ENCODE data around the gene MTMR10. TPM values are rescaled to one million over a fixed set of nuclear protein-coding genes. Genes with fewer than 3 reads are reported as not detected.

Gene MTMR10
- total RNA-seq, 1 donor, result 37.6 TPM

- no peak for TF ChIP-seq CTCF (IDR thresholded peaks at IDR 0.05; ENCODE audit: insufficient read depth, low read depth, low read length)
- DNase-seq (ENCODE audit: low read depth), result no peak
- no peak overlapping the region for H3K4me3 ChIP-seq (ENCODE audit: low read depth, low read length)
Observed at GRCh38 chr15:30973379-30973778, 18.0 kb downstream of the MTMR10 start.

GRCh38 chr15:30969724-30970123 lies 21.7 kb downstream of the MTMR10 start:
- no peak for TF ChIP-seq CTCF (IDR thresholded peaks at IDR 0.05; ENCODE audit: insufficient read depth, low read depth, low read length)
- DNase-seq (ENCODE audit: low read depth), result no peak

DNA sequence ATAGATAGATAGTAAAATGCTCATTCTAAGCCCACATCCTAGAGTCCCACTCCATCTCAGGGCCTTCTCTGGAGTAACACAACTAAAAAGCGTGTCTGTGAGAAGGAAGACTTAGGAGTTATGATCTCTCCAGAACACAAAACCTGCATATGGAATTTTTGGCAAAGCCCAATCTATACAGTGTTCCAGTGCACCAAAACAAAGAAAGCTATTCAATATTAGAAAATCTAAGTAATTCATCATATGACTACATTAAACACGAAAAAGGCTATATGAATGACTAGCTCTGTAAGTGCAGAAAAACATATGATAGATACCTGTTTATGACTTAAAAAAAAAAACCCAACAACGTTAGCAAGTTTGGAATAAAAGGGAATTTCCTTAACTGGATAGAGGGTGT lies 27.7 kb downstream of the MTMR10 start:
- no peak overlapping the region for H3K4me3 ChIP-seq (ENCODE audit: low read depth, low read length)
- no peak for DNase-seq (ENCODE audit: low read depth)
- TF ChIP-seq CTCF (IDR thresholded peaks at IDR 0.05; ENCODE audit: insufficient read depth, low read depth, low read length), result no peak

More at GRCh38 chr15:30969724-30970123, 21.7 kb downstream of the MTMR10 start:
- H3K4me3 ChIP-seq (ENCODE audit: low read depth, low read length), result no peak overlapping the region

- no peak overlapping the region for H3K4me3 ChIP-seq (ENCODE audit: low read depth, low read length)
- DNase-seq (ENCODE audit: low read depth), result no peak
- TF ChIP-seq CTCF (IDR thresholded peaks at IDR 0.05; ENCODE audit: insufficient read depth, low read depth, low read length), result no peak
Observed at GRCh38 chr15:30962659-30963058, 28.8 kb downstream of the MTMR10 start.

DNA sequence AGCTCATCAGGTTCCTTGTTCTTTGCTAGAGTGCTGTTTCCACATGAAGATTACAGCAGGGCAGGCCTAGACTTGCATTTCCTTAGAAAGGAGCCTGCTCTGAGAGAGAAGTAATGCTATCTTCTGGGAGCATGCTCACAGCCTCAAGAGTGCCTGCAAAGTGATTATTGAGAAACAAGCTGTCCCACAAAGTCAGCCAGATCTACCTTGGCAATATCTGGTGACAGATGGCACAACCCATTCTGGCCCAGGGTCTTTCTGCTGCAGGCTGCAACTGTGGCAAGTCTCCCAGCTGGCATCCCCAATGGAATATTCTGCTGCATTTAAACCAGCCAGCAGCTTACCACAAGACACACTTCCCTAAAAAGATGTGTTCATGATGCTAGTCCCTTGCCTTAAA lies 29.3 kb downstream of the MTMR10 start:
- no peak for TF ChIP-seq CTCF (IDR thresholded peaks at IDR 0.05; ENCODE audit: insufficient read depth, low read depth, low read length)

GRCh38 chr15:30958219-30958618 lies 33.2 kb downstream of the MTMR10 start:
- DNase-seq (ENCODE audit: low read depth), result no peak
- H3K4me3 ChIP-seq (ENCODE audit: low read depth, low read length), result no peak overlapping the region
- TF ChIP-seq CTCF (IDR thresholded peaks at IDR 0.05; ENCODE audit: insufficient read depth, low read depth, low read length), result no peak

More for the DNA sequence above, 29.3 kb downstream of the MTMR10 start:
- H3K4me3 ChIP-seq (ENCODE audit: low read depth, low read length), result no peak overlapping the region
- no peak for DNase-seq (ENCODE audit: low read depth)
